CD4-positive, alpha-beta T cell treated with Interleukin-6 at 100 ng/mL for 8 hours (primary cell): ENCODE results near the gene RDH8.

Source experiments
- DNase-seq: peaks from one replicate; pipeline ENCODE4 v3.0.0-alpha.2; 2020; ENCODE audit warnings: mixed read lengths, low spot score

RDH8 gene

DNA sequence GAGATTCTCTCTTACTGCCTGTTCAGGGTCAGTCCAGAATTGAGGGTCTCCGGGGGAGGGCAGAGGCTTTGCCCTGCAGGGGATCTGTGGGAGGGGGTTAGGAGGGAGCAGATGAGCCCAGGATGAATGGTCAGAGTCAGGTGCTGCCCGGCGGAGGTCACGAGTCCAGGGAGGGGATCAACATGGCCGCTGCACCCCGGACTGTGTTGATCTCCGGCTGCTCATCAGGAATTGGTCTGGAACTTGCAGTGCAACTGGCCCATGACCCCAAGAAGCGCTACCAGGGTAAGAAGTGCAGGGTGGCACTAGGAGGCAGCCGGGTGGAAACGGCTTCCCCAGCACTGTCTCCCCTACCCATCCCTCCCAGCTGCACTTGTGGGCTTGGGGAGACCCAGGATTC is at the start of gene RDH8:
Gene RDH8, plus strand, starts transcription at position 168 of the 400 bp plus-strand sequence. Its CDS starts 15 bp downstream, at position 183.
- no peak for DNase-seq

DNA sequence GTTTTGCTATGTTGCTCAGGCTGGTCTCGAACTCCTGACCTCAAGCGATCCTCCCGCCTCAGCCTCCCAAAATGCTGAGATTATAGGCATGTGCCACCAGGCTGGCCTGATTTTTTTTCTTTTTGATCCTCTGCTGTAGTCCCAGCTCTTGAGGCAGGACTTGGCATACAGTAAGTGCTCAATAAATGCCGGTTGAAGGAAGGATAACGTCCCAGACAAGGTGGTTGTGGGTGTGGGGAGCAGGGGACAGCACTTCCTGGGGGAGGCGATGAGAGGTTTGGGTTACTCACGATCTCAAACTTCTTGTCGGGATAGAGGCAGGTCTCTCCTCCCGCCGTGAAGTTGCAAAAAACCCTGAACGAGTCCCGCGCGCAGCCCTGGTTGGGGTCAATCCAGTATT is 47.3 kb upstream of the RDH8 start:
- no peak for DNase-seq

GRCh38 chr19:9966448-9966847 is 46.8 kb upstream of the RDH8 start:
- no peak for DNase-seq

DNA sequence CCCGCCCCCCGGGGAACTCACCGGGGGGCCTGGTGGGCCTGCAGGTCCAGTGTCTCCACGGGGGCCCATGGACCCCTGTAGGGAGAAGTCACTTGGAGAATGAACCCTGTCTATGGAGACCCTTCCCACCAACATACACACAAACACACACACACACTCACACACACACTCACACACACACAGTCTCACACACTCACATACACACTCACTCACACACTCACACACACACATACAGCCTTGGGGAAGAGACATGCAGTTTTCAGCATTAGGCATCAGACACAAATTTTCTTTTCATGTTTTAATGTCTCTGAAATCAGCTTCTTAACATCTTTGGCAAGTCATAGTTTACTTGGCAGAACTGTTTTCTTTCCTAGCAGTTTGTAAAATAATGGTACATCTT is 46.0 kb upstream of the RDH8 start:
- DNase-seq: no peak

- no peak for DNase-seq
These were observed 44.2 kb upstream of the RDH8 start for GRCh38 chr19:9968820-9969687.

DNA sequence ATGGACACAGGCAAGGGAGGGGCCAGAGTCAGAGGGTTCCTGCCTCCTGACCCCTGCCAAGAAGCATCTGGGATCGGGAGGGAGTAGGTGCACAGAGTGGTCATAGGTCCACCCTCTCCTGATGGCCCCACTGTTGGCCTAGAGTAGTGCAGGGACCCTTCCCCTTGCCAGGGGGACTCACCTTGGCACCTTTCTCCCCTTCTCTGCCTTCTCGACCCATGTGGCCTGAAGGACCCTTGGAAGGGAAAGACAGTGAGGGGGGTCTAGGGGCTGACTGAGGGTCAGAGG is 43.7 kb upstream of the RDH8 start:
- no peak for DNase-seq

DNA sequence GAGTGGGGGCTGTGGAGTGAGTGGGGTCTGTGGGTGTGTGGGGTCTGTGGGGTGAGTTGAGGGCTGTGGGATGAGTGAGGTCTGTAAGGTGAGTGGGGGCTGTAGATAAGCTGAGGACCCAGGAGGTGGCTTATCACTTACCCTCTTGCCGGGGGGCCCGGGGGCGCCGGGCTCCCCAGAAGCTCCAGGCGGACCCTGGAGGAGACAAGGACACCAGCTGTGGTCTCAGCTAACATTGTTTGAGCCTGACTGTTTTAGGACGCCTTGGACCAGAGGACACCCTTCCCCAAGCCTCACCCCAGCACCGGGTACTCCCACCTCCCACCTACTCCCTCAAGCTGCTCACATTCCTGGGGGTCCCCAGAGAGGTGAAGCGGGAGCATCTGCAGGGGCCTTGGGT is 42.8 kb upstream of the RDH8 start:
- no peak for DNase-seq

DNA sequence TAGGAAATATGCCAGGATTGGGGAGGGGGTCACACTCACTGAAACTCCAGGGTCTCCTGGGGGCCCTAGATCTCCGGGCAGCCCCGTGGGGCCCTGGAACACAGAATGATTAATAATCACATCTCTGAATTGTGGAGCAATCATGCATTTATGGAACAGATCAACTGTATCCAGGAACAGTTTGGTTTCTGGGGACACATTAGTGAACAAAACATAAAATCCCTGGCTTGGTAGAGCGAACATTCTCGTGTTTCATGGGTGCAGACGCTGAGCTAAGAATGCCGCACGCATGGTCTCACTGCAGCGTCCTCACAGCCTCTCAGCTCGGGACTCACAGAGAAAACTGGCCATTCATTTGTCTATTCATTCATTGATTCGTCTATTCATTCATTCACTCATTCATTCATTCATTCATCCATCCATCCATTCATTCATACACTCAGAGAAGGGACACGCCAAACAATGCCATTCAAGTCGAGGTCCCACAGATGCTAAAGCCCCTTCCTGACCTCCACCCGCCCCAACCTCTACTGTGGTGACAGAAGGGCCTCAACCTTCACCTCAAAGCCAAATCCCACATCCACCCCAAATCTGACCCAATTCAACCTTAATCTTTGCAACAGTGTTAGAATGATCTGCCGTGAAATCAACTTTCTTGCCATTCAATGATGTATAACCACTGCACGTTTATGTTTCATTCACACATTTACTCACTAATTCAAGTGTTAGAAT is 42.0 kb upstream of the RDH8 start:
- DNase-seq: no peak

DNA sequence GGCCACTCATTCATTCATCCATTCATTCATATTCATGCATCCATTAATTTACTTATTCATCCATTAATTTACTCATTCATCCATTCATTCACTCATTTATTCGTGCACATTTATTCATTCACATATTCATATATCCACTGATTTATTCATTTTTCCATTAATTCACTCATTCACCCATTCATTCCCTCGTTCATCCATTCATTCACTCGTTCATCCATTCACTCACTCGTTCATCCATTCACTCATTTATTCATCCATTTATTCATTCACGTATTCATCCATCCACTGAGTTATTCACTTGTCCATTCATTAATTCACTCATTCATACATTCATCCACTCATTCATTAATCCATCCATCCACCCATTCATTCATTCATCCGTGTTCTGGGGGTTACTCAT is 41.2 kb upstream of the RDH8 start:
- DNase-seq: no peak

- no peak for DNase-seq
These were observed 31.6 kb upstream of the RDH8 start for GRCh38 chr19:9981406-9982260.

- no peak for DNase-seq
These were observed 26.4 kb upstream of the RDH8 start for GRCh38 chr19:9986787-9987281.

DNA sequence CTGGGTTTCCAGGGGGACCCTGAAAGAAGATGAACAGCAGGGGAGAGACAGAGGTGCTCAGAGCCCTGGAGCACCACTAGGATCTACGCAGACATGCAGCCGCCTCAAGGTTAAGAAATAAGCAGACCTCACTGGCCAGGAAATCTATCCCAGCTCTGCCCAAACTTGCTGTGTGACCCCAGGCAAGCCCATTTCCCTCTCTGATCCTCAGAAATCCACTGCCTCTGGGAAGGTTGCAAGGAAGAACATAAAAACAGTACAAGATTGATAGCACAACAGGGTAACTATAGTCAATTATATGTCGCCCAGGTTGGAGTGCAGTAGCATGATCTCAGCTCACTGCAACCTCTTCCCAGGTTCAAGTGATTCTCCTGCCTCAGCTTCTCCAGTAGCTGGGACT is 23.8 kb upstream of the RDH8 start:
- no peak for DNase-seq

GRCh38 chr19:9991425-9992191 is 21.7 kb upstream of the RDH8 start:
- no peak for DNase-seq

GRCh38 chr19:9995084-9995483 is 18.2 kb upstream of the RDH8 start:
- no peak for DNase-seq

GRCh38 chr19:9995999-9996398 is 17.3 kb upstream of the RDH8 start:
- no peak for DNase-seq

DNA sequence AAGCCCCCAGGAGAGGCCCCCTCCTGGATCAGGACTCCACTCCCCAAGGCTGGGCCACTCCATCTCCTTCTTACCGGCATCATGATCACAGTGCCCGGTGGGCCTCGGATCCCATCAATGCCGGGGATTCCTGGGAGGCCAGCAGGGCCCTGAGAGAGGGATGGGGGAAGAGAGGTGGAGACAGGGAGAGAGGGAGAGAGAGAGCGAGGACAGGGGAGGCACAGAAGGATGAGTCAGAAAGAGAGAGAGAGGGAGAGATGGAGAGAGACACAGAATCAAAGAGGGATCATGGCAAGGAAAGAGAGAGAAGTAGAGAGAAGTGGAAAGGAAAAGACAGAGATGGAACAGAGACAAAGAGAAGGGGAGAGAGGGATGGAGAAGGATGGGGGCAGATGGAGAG is 16.7 kb upstream of the RDH8 start:
- no peak for DNase-seq

DNA sequence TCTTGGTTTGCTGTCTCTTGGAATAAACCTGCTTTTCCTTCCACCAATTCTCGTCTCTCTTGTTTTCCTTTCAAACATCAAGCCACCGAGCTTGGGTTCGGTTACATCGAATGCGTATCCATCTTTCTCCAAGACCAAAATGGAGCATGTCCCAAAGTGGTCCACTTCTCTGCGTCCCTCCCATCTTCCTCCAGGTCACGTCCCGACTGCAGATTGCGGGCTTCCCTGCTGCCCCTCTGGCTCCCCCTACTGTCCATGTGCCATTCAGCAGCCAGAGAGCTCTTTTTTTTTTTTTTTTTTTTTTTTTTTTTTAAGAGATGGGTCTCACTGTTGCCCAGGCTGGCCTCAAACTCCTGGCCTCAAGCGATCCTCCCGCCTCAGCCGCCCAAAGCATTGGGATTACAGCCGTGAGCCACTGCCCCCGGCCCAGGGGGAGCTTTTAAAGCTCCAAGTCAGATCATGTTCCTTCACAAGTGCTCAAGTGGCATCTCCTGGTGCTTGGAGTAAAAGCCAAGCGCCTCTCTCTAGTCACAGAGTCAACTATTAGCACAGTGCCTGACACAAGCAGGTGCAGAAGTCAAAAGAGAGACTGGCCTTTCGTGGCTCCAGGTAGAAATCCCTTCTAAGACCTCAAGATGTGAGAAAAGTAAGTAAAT is 13.0 kb upstream of the RDH8 start:
- peak; percentile 52 for DNase-seq

DNA sequence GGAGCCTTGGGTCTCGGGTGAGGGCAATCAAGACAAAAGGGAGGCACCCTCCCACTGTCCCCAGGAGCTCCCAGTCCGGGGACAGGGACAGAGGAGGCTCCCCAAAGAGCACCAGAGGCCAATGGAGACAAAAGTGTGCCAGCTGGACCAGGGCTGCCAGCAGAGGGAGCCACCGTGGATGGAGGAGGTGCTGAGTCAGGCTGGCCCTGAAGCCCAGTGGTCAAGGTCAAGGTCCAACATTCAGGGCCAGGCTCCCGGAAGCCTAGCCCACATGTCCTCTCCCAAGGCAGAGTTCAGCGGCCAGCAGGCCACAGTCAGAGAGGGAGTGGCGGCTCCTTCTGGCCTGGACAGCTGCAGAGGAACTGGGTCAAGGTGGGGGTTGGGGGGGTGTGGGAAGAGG is 11.4 kb upstream of the RDH8 start:
- DNase-seq: no peak

- DNase-seq: no peak
These were observed 10.0 kb upstream of the RDH8 start for GRCh38 chr19:10003271-10003670.

- DNase-seq: no peak
These were observed 8.7 kb upstream of the RDH8 start for GRCh38 chr19:10004617-10005016.

- DNase-seq: no peak
These were observed 7.5 kb upstream of the RDH8 start for GRCh38 chr19:10005632-10006334.
